ENCODE results near the gene CIBAR2.

- no peak for TF ChIP-seq EZH2 (IDR thresholded peaks at IDR 0.05; ENCODE audit: low read length, missing control alignments)
- no peak for TF ChIP-seq CTCF (conservative IDR thresholded peaks at IDR 0.05 in 1 of 2, IDR thresholded peaks at IDR 0.05 in 1 of 2; ENCODE audit: low read depth in 1 of 2, low read length in 2 of 2)
Observed at GRCh38 chr16:85127379-85127723, 15.1 kb upstream of the CIBAR2 start.

All from fibroblast of lung (primary cell).